ENCODE results near the gene EVC2. TPM values are rescaled to one million over a fixed set of nuclear protein-coding genes. Genes with fewer than 3 reads are reported as not detected.

EVC2 gene
- total and polyA plus RNA-seq, 2 of the 13 experiments (the other 11 are each of a cell fraction or from before 2014, with no cell fraction given): not detected

- TF ChIP-seq SRSF4 (IDR thresholded peaks at IDR 0.05; ENCODE audit: low read depth, low read length, poor library complexity, severe bottlenecking): no peak
- TF ChIP-seq HDAC6 (IDR thresholded peaks at IDR 0.05; ENCODE audit: low read depth, low read length): no peak
- no peak for TF ChIP-seq SMAD1 (CRISPR knock-in tag; IDR thresholded peaks at IDR 0.05; ENCODE audit: borderline replicate concordance, low read depth)
- TF ChIP-seq KDM2A (CRISPR knock-in tag; IDR thresholded peaks at IDR 0.05; ENCODE audit: borderline replicate concordance, low read depth): no peak; the same call in 1 of the 2 replicates
- TF ChIP-seq BCL3 (CRISPR knock-in tag; IDR thresholded peaks at IDR 0.05): no peak
- no peak for TF ChIP-seq IRF1 (CRISPR knock-in tag; IDR thresholded peaks at IDR 0.05; ENCODE audit: low read depth)
- TF ChIP-seq ZFP90 (CRISPR knock-in tag; IDR thresholded peaks at IDR 0.05; ENCODE audit: borderline replicate concordance): no peak
- TF ChIP-seq ZBTB4 (CRISPR knock-in tag; IDR thresholded peaks at IDR 0.05; ENCODE audit: borderline replicate concordance): no peak
- TF ChIP-seq ZNF713 (CRISPR knock-in tag; IDR thresholded peaks at IDR 0.05): no peak
- TF ChIP-seq ZNF800 (CRISPR knock-in tag; IDR thresholded peaks at IDR 0.05): no peak
- TF ChIP-seq ZBTB46 (CRISPR knock-in tag; IDR thresholded peaks at IDR 0.05; ENCODE audit: borderline replicate concordance): no peak
- TF ChIP-seq ZSCAN22 (CRISPR knock-in tag; IDR thresholded peaks at IDR 0.05): no peak
- no peak for TF ChIP-seq ARID4A (CRISPR knock-in tag; IDR thresholded peaks at IDR 0.05; ENCODE audit: borderline replicate concordance)
These were observed 3.3 kb upstream of the EVC2 start (continued) for GRCh38 chr4:5711479-5712184.
